Stimulated activated memory B cell treated with anti-CD40 and anti-IgM and Interleukin-4, amounts not matched to agents 10 μg/mL and 1 μg/mL and 100 μg/mL, for 72 hours (primary cell): Measurements from ENCODE around the gene ASB13.

ENCODE experiments used
- ATAC-seq: fragments of 150-1000 bp; cut with Tn5 transposase; 2 replicates; pipeline ENCODE4 v1.10.0; 2021
- H3K27ac Mint-ChIP-seq: one replicate; pipeline ENCODE4 v1.8.0; 2022; ENCODE audit warnings: mild to moderate bottlenecking, mixed read lengths
- H3K27me3 Mint-ChIP-seq: one replicate; pipeline ENCODE4 v1.8.0; 2022; ENCODE audit warnings: mixed read lengths
- H3K36me3 Mint-ChIP-seq: one replicate; pipeline ENCODE4 v1.8.0; 2022; ENCODE audit warnings: mixed read lengths
- H3K4me1 Mint-ChIP-seq: one replicate; pipeline ENCODE4 v1.8.0; 2022; ENCODE audit warnings: mixed read lengths
- H3K4me3 Mint-ChIP-seq: one replicate; pipeline ENCODE4 v1.8.0; 2022; ENCODE audit warnings: mild to moderate bottlenecking, moderate library complexity, mixed read lengths
- H3K9me3 Mint-ChIP-seq: one replicate; pipeline ENCODE4 v1.8.0; 2022; ENCODE audit warnings: mixed read lengths

Gene ASB13

DNA sequence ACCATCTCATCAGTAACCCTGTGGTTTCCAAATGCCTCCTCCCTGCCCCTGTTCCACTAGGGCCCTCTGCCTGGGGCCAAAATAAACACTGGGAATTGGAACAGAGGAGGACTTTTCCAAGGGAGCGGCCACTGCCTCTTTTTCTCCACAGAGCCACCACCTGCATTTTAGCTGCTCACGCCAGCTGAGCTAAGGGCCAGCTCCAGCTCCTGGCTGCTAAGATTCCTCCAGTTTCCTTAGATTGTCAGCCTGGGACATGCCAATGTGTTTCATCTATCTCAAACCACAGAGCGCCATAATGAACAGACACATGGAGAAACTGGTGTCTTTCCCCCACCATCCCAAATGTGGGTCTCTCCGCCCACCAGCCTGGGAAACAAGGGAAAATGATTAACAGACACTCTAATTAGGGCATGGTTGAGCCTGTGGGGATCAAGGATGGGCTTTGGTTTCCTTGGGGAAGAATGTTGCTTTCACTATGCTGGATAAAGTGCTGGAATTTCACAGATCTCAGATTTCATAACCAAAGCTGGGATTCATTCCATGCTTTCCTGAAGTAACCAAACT is 52.2 kb downstream of the ASB13 start:
- no peak overlapping the region for H3K4me3 Mint-ChIP-seq
- no peaks in the 10 kb centered on the region for H3K36me3 Mint-ChIP-seq
- no peak for ATAC-seq
- H3K27me3 Mint-ChIP-seq, result peaks cover 23% of the 10 kb centered on the region
- H3K4me1 Mint-ChIP-seq, result no peaks in the 10 kb centered on the region
- no peak overlapping the region for H3K27ac Mint-ChIP-seq
- no peaks in the 10 kb centered on the region for H3K9me3 Mint-ChIP-seq

GRCh38 chr10:5613481-5614154 is 52.8 kb downstream of the ASB13 start:
- no peak overlapping the region for H3K27ac Mint-ChIP-seq
- no peak overlapping the region for H3K4me3 Mint-ChIP-seq
- no peak for ATAC-seq
- no peaks in the 10 kb centered on the region for H3K36me3 Mint-ChIP-seq
- peaks cover 26% of the 10 kb centered on the region for H3K27me3 Mint-ChIP-seq
- no peaks in the 10 kb centered on the region for H3K9me3 Mint-ChIP-seq
- H3K4me1 Mint-ChIP-seq, result no peaks in the 10 kb centered on the region

DNA sequence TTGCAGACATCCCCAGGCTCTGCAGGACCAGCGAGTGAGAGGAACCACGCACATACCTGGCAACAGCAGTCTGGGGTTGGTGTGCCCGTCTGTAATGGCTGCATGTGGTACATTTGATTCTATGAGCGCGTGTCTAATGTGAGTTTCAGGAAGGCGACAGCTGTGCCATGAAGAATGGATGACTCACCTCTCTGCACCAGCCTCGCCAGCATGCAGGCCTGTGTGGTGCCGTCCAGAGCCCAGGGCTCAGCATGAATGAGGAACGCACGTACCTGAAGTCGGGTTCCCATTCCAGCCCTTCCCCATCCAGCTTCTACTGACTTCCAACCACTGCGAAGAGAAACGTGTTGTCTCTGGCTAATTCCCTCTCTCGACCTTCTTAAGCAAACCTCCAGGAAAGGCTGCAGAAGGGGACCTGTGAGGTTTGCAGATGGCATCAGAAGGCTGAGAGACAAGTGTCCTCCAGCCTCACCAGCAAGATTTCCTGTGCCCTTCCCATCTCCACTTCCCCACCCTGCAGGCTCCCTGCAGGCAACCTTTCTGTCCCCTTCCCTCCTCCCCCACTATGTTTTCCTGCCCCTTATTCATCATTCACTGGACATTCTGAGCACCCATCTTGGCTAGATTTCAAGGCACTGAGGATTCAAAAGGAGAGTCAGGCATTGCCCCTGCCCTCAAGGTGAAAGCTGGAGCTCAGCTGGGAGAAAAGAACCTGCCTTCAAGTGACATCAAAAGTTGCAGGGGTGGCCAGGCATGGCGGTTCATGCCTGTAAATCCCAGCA is 54.3 kb downstream of the ASB13 start:
- Mint-ChIP-seq H3K4me3 (no peak overlapping the region), H3K36me3 (no peaks in the 10 kb centered on the region), H3K9me3 (no peaks in the 10 kb centered on the region), H3K27ac (no peak overlapping the region), H3K27me3 (peaks cover 34% of the 10 kb centered on the region), H3K4me1 (peaks cover 5% of the 10 kb centered on the region)
- ATAC-seq, result no peak

GRCh38 chr10:5609952-5610616 is 56.3 kb downstream of the ASB13 start:
- Mint-ChIP-seq H3K36me3 (no peaks in the 10 kb centered on the region), H3K4me3 (no peak overlapping the region), H3K27ac (no peak overlapping the region), H3K27me3 (peaks cover 31% of the 10 kb centered on the region), H3K4me1 (peaks cover 5% of the 10 kb centered on the region), H3K9me3 (no peaks in the 10 kb centered on the region)
- no peak for ATAC-seq

DNA sequence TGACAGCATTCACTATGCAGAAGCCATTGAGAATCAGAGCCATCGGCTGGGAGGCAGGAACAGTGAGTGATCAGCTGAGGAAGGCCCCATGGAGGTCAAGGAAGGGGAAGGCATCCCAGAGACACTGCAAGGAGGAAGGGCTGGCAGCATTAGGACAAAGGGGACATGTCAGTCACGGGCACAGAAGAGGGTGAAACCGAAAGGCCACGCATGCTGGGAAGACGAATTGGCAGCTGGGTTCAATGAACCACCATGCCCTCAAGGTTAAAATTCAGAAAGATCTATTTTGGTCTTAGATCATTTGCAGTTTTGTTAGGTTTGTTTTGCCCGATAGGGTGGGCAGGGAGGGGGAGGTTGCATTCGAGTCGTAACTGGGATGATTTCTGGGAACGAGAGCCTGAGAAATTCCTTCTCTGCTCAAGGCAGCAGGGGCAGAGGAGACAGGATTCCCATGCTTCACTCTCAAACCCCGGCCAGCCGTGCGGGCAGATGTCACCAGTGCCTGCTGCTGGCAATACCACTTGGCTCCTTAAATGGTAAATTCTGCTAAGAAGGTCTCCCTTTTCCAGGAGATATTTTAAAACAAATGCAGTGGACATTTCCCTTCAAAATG is 57.7 kb downstream of the ASB13 start:
- Mint-ChIP-seq H3K27me3 (peaks cover 31% of the 10 kb centered on the region), H3K4me1 (peaks cover 5% of the 10 kb centered on the region), H3K36me3 (no peaks in the 10 kb centered on the region), H3K27ac (no peak overlapping the region), H3K9me3 (no peaks in the 10 kb centered on the region), H3K4me3 (no peak overlapping the region)
- ATAC-seq, result no peak

- Mint-ChIP-seq H3K4me3 (no peak overlapping the region), H3K27ac (no peak overlapping the region), H3K4me1 (peaks cover 5% of the 10 kb centered on the region), H3K27me3 (peaks cover 31% of the 10 kb centered on the region), H3K36me3 (no peaks in the 10 kb centered on the region), H3K9me3 (no peaks in the 10 kb centered on the region)
- no peak for ATAC-seq
These were observed 58.8 kb downstream of the ASB13 start for GRCh38 chr10:5607594-5607993.

- H3K36me3 Mint-ChIP-seq, result no peaks in the 10 kb centered on the region
- ATAC-seq, result no peak
- no peak overlapping the region for H3K27ac Mint-ChIP-seq
These were observed 59.5 kb downstream of the ASB13 start for GRCh38 chr10:5606864-5607263.

GRCh38 chr10:5606321-5606720 is 60.1 kb downstream of the ASB13 start:
- H3K27ac Mint-ChIP-seq, result no peak overlapping the region
- H3K36me3 Mint-ChIP-seq, result no peaks in the 10 kb centered on the region
- H3K27me3 Mint-ChIP-seq, result peaks cover 31% of the 10 kb centered on the region
- no peak overlapping the region for H3K4me3 Mint-ChIP-seq
- no peak for ATAC-seq
- H3K9me3 Mint-ChIP-seq, result no peaks in the 10 kb centered on the region
- H3K4me1 Mint-ChIP-seq, result peaks cover 5% of the 10 kb centered on the region

More at GRCh38 chr10:5606864-5607263, 59.5 kb downstream of the ASB13 start:
- H3K27me3 Mint-ChIP-seq, result peaks cover 31% of the 10 kb centered on the region
- no peak overlapping the region for H3K4me3 Mint-ChIP-seq
- H3K4me1 Mint-ChIP-seq, result peaks cover 5% of the 10 kb centered on the region
- H3K9me3 Mint-ChIP-seq, result no peaks in the 10 kb centered on the region

GRCh38 chr10:5604961-5605360 is 61.4 kb downstream of the ASB13 start:
- Mint-ChIP-seq H3K9me3 (no peaks in the 10 kb centered on the region), H3K4me1 (peaks cover 5% of the 10 kb centered on the region)
- no peak for ATAC-seq

DNA sequence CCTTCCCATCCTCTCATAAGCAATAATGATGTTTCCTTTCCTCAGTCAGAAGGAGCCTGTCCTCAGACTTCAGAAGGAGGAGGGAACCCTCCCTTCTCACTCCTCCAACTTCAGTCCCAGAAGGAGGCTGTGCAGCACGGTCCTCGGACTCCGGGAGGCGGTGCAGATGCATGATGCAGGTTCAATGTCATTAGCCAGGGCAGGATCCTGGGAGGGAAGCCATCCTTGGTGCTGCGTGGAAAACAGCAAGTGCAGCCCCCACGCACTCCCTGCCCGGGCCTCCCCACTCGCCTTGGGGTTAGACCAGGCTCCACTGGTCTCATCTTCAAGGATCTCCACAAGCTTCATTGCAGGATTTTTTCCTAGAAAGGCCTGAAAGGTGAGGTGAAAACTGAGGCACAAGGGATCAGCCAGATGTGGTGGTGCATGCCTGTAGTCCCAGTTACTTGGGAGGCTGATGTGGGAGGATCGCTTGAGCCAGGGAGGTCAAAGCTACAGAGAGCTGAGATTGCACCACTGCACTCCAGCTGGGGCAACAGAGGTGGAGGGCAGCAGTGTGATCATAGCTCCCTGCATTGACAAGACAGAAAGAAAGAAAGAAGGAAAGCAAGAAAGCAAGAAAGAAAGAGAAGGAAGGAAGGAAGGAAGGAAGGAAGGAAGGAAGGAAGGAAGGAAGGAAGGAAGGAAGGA is 62.0 kb downstream of the ASB13 start:
- Mint-ChIP-seq H3K4me1 (peaks cover 5% of the 10 kb centered on the region), H3K4me3 (no peak overlapping the region), H3K36me3 (no peaks in the 10 kb centered on the region), H3K27me3 (peaks cover 20% of the 10 kb centered on the region), H3K9me3 (no peaks in the 10 kb centered on the region), H3K27ac (no peak overlapping the region)
- ATAC-seq, result no peak

More at GRCh38 chr10:5604961-5605360, 61.4 kb downstream of the ASB13 start:
- Mint-ChIP-seq H3K27ac (no peak overlapping the region), H3K4me3 (no peak overlapping the region), H3K27me3 (peaks cover 22% of the 10 kb centered on the region), H3K36me3 (no peaks in the 10 kb centered on the region)

GRCh38 chr10:5603848-5604170 is 62.6 kb downstream of the ASB13 start:
- Mint-ChIP-seq H3K9me3 (no peaks in the 10 kb centered on the region), H3K27me3 (peaks cover 19% of the 10 kb centered on the region), H3K4me3 (no peak overlapping the region), H3K36me3 (no peaks in the 10 kb centered on the region), H3K4me1 (peaks cover 5% of the 10 kb centered on the region), H3K27ac (no peak overlapping the region)
- ATAC-seq, result no peak

GRCh38 chr10:5603091-5603847 is 63.1 kb downstream of the ASB13 start:
- Mint-ChIP-seq H3K27ac (no peak overlapping the region), H3K27me3 (peaks cover 19% of the 10 kb centered on the region), H3K9me3 (no peaks in the 10 kb centered on the region), H3K36me3 (no peaks in the 10 kb centered on the region), H3K4me3 (no peak overlapping the region), H3K4me1 (peaks cover 5% of the 10 kb centered on the region)
- ATAC-seq, result no peak

GRCh38 chr10:5601826-5602495 is 64.4 kb downstream of the ASB13 start:
- no peaks in the 10 kb centered on the region for H3K4me1 Mint-ChIP-seq
- H3K36me3 Mint-ChIP-seq, result no peaks in the 10 kb centered on the region
- no peak overlapping the region for H3K4me3 Mint-ChIP-seq
- H3K9me3 Mint-ChIP-seq, result no peaks in the 10 kb centered on the region
- no peak overlapping the region for H3K27ac Mint-ChIP-seq
- no peak for ATAC-seq
- peaks cover 14% of the 10 kb centered on the region for H3K27me3 Mint-ChIP-seq

- no peaks in the 10 kb centered on the region for H3K9me3 Mint-ChIP-seq
- no peak overlapping the region for H3K27ac Mint-ChIP-seq
- no peak overlapping the region for H3K4me3 Mint-ChIP-seq
- peaks cover 14% of the 10 kb centered on the region for H3K27me3 Mint-ChIP-seq
- peaks cover 4% of the 10 kb centered on the region for H3K4me1 Mint-ChIP-seq
- ATAC-seq, result no peak
- H3K36me3 Mint-ChIP-seq, result no peaks in the 10 kb centered on the region
These were observed 65.5 kb downstream of the ASB13 start for GRCh38 chr10:5600908-5601307.
